Large intestine (tissue), 3 donors: ENCODE data around the gene ABCC1. TPM values are rescaled to one million over a fixed set of nuclear protein-coding genes. Genes with fewer than 3 reads are reported as not detected.
"Not testable (repeated sequence)": the region's sequence is repeated elsewhere in the genome, so short reads cannot be mapped to it uniquely, and the experiment has no call there.

Experiments used
- DNase-seq, 2 donors: peaks; one replicate each; pipeline versions ENCODE4 v3.0.0 to v3.0.0-alpha.2; 2013
- H3K27ac ChIP-seq: one replicate; pipeline ENCODE4 v1.5.1; 2013; ENCODE audit warnings: low read length
- H3K27me3 ChIP-seq: 2 replicates; pipeline ENCODE4 v1.6.1; 2013; ENCODE audit warnings: low read length; ENCODE audit not compliant: control insufficient read depth, insufficient read depth
- H3K36me3 ChIP-seq: 2 replicates; pipeline ENCODE4 v1.6.1; 2013; ENCODE audit warnings: low read length; ENCODE audit not compliant: control insufficient read depth, insufficient read depth
- H3K4me1 ChIP-seq: one replicate; pipeline ENCODE4 v1.6.1; 2013; ENCODE audit warnings: low read length; ENCODE audit not compliant: control insufficient read depth, insufficient read depth
- H3K4me3 ChIP-seq: one replicate; pipeline ENCODE4 v1.5.1; 2013; ENCODE audit warnings: low read length
- H3K9me3 ChIP-seq: one replicate; pipeline ENCODE4 v1.6.1; 2013; ENCODE audit warnings: mild to moderate bottlenecking, low read depth, low read length, moderate library complexity; ENCODE audit not compliant: control insufficient read depth
- WGBS: methylation state at CpG from one replicate; pipeline ENCODE4 v1.1.5; 2013; ENCODE audit warnings: low lambda C conversion rate; ENCODE audit not compliant: insufficient coverage; 5-methylcytosine and 5-hydroxymethylcytosine counted together
- polyA plus RNA-seq: library from polyadenylated mRNA; unstranded; fragments of 120-200 nt; gene quantifications from one replicate; pipeline ENCODE4 v1.2.1, GENCODE V29; 2013

The ABCC1 gene
- polyA plus RNA-seq, 1 donor = 10.6 TPM

DNA sequence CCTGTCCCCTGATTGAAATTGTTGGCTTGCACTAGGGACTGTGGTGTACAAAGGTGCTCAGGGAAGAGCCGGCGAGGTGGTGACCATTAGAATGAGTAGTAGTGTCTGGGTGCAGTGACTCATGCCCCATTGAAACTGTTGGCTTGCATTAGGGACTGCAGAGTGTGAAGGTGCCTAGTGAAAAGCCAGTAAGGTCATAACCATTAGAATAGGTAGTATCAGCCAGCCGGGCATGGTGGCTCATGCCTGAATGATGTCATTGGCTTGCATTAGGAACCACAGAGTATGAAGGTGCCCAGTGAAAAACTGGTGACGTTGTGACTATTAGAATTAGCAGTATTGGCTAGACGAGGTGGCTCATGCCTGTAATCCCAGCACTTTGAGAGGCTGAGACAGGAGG, 195.0 kb downstream of the ABCC1 start:
- Histone ChIP-seq H3K27me3 (no peaks in the 10 kb centered on the region), H3K9me3 (no peaks in the 10 kb centered on the region), H3K4me3 (no peak overlapping the region), H3K4me1 (no peaks in the 10 kb centered on the region), H3K27ac (no peak overlapping the region), H3K36me3 (peaks cover 17% of the 10 kb centered on the region)
- no CpG with 5 or more reads among the region's 5 CpGs for WGBS
- no peak for DNase-seq

DNA sequence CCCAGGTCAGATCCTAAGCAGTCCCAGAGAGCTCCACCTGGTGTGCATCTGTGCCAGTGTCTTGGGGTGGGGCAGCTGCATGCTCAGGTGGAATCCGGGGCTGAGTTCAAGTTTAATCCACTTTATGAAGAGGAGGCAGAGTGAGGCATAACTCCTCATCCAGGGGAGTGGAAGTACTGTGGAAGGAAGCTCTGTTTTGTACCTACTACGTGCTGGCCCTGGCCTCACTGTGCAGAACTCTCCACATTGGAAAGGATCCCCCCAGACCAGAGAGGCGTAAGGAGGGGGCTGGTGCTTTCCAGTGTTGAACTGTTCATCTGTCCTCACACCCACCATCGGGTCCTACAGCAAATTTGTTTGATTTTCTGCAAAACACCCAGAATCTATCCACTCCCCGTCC, 195.9 kb downstream of the ABCC1 start:
- WGBS = 60% methylated on average over 1 of the region's 5 CpGs
- H3K36me3 ChIP-seq = peaks cover 26% of the 10 kb centered on the region

DNA sequence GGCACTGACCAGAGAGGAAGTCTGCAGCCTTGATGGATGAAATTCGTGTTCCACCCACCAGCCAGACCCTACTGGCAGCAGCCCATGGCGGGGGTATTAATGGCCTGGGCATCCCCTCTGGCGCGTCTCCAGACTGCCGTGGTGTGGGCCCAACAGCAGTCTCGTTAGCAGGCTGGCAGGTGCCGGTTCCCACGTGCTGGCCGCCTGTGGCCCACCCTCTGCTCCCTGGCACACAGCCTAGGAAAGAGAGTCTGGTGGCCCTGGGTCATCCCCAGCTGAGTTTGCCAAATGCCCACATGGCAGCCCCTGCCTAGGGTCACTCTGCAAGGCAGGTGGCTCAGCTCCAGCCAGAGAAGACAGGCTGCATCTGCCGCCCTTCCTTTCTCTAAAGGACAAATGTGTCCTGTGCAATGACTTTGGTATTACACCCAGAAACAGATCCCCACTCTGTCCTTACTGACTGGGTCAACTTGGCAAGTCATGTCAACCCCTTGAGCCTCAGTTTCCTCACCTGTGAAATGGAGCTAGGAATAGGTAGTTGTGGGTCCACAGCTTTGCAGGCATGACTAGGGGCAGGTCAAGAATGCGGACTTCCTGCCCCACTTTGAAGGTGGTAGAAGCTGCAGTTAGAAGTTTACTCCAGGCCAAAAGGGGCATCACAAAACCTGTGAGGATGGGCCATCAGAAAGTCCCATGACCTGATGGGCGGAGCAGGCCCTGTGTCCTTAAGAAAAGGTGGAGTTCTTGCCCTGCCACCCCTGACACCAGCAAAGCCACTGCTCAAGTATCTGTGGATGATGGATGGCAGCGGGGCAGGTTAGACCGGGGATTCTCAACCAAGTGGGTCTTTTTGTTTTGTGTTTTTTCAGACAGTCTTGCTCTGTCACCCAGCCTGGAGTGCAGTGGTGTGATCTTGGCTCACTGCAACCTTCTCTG, 197.2 kb downstream of the ABCC1 start:
- Histone ChIP-seq H3K36me3 (peaks cover 27% of the 10 kb centered on the region), H3K9me3 (no peaks in the 10 kb centered on the region), H3K4me3 (no peak overlapping the region), H3K4me1 (no peaks in the 10 kb centered on the region), H3K27ac (no peak overlapping the region), H3K27me3 (no peaks in the 10 kb centered on the region)
- no CpG with 5 or more reads among the region's 14 CpGs for WGBS
- DNase-seq = no peak

More for the DNA sequence above, 195.9 kb downstream of the ABCC1 start:
- Histone ChIP-seq H3K27me3 (no peaks in the 10 kb centered on the region), H3K9me3 (no peaks in the 10 kb centered on the region), H3K4me1 (no peaks in the 10 kb centered on the region), H3K4me3 (no peak overlapping the region), H3K27ac (no peak overlapping the region)
- DNase-seq = no peak

DNA sequence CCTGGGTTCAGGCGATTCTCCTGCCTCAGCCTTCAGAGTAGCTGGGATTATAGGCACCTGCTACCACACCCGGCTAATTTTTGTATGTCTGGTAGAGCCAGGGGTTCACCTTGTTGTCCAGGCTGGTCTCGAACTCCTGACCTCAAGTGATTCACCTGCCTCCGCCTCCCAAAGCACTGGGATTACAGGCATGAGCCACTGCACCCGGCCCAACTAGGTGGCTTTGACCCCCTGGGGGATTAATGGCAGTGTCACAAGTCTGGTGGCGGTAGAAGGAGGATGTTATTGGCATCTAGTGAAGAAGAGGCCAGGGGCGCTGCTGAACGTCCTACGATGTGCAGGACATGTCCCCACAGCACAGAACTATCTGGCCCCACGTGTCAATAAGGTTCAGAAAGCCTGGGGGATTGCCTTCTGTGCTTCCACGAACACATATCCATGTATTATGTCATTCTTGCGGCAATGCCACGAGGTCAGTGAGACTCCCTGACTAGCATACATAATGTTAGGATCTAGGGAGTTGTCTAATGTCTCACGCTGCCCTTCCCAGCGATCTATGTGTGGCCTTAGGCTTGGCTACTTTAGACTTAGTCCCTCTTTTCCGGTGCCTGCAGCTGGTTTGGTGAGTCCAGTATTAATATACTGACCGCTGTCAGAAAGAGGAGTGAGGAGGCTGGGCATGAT, 198.0 kb downstream of the ABCC1 start:
- no CpG with 5 or more reads among the region's 17 CpGs for WGBS
- no peak for DNase-seq
- no peak overlapping the region for H3K4me3 ChIP-seq
- no peaks in the 10 kb centered on the region for H3K4me1 ChIP-seq
- H3K9me3 ChIP-seq = no peaks in the 10 kb centered on the region
- no peaks in the 10 kb centered on the region for H3K27me3 ChIP-seq
- H3K27ac ChIP-seq = no peak overlapping the region
- peaks cover 31% of the 10 kb centered on the region for H3K36me3 ChIP-seq

DNA sequence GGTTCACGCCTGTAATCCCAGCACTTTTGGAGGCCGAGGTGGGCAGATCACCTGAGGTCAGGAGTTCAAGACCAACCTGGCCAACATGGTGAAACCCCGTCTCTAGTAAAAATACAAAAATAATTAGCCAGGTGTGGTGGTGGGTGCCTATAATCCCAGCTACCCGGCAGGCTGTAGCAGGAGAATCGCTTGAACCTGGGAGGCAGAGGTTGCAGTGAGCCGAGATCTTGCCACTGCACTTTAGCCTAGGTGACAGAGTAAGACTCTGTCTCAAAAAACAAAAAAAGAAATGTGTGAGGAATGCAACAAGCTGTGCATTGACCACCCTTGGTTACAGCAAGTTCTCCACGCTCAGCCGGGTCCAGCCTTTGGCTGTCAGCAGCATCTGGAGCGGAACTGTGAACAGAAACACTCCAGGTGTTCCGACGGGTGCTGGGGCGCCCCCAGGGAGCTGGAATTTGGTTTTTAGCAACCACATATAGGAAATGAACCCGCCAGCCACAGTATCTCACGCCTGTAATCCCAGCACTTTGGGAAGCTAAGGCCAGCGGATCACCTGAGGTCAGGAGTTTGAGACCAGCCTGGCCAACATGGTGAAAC, 198.7 kb downstream of the ABCC1 start:
- not testable (repeated sequence) for H3K4me3 ChIP-seq, DNase-seq, H3K9me3 ChIP-seq, H3K27ac ChIP-seq, H3K27me3 ChIP-seq, H3K4me1 ChIP-seq
- peaks cover 32% of the 10 kb centered on the region for H3K36me3 ChIP-seq
- no CpG with 5 or more reads among the region's 15 CpGs for WGBS

DNA sequence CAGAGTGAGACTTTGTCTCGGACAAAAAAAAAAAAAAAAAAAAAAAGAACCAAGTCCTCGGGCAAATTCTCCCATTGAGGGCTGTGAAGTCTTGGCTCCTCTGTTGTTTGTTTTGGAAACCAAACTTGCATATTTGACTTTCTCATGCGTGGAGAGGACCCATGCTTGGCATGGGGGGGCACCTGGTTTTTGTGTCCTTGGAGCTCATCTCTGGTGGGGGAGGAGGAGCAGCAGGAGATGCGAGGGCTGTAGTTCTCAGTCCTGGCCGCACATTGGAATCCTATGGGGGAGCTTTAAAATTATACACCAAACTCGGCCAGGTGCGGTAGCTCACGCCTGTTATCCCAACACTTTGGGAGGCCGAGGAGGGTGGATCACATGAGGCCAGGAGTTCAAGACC, 199.3 kb downstream of the ABCC1 start:
- WGBS = no CpG with 5 or more reads among the region's 9 CpGs
- Histone ChIP-seq H3K4me3 (no peak overlapping the region), H3K27ac (no peak overlapping the region), H3K4me1 (no peaks in the 10 kb centered on the region), H3K27me3 (no peaks in the 10 kb centered on the region), H3K36me3 (peaks cover 35% of the 10 kb centered on the region), H3K9me3 (no peaks in the 10 kb centered on the region)
- DNase-seq = no peak

DNA sequence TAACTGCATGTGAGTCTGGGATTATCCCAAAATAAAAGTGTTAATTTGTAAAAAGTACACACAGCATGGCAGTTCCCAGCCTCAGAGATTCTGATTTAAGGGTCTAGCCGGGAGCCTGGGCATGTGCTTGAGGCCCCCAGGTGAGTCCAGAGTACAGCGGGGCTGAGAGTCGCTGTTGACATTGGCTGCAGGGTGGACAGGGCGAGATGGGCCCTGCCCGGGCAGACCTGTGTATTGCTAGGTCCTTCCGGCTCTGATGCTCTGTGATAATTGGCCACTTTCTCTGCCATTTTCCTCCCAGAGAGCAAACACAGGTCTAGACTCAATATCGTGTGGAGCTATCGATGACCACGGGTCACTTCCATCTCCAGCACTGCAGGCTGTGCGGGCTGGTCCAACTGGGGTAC, 200.3 kb downstream of the ABCC1 start:
- Histone ChIP-seq H3K27ac (peak overlapping the region; percentile 48), H3K36me3 (peaks cover 37% of the 10 kb centered on the region), H3K27me3 (no peaks in the 10 kb centered on the region), H3K4me3 (no peak overlapping the region), H3K4me1 (no peaks in the 10 kb centered on the region), H3K9me3 (no peaks in the 10 kb centered on the region)
- DNase-seq = no peak
- WGBS = no CpG with 5 or more reads among the region's 10 CpGs

DNA sequence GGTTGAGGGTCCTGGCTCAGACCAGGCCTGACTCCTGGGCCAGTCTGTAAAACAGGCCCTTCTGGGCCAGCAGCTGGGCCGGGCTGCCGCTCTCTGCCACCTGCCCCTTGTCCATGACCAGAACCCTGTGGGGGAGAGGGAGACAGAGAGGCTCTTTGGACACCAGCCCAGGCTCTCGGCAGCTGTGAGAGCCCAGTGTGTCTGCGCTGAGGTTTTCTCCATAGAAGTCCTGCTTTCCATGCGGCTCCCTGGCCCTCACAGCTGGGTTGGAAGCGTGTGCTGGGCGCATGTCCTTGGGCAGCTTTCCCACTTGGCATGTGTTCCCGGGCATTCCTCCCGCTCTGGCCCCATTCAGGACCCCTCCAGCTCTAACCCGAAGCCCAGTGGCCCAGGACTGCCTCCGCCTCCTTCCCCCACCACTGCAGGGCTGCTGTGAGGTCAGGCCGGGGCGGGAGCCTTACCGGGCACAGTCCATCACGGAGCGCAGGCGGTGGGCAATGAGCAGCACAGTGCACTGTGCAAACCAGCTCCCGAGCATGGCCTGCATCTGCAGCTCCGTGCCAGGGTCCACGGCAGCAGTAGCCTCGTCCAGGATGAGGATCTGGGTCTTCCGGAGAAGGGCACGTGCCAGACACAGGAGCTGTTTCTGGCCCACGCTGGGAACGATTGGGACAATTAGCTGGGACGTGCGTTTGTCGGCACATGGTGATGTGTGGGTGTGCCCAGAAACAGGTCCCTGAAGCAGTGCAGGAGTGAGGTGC, 200.9 kb downstream of the ABCC1 start:
- Histone ChIP-seq H3K4me3 (no peak overlapping the region), H3K4me1 (no peaks in the 10 kb centered on the region), H3K27me3 (no peaks in the 10 kb centered on the region), H3K9me3 (no peaks in the 10 kb centered on the region), H3K27ac (peak overlapping the region; percentile 48), H3K36me3 (peaks cover 40% of the 10 kb centered on the region)
- peak; percentile 33 to 56 for DNase-seq
- no CpG with 5 or more reads among the region's 28 CpGs for WGBS

DNA sequence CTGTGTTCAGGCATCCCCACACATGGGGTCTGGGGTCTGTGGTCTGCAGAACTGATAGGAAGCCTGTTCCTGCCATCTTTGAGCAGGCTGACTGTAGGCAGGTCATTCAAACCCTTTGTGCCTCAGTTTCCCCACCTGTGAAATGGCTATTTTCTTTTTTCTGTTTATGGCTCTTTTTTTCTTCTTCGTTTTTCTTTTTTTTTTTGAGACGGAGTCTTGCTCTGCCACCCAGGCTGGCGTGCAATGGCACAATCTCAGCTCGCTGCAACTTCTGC, 201.4 kb downstream of the ABCC1 start:
- peaks cover 45% of the 10 kb centered on the region for H3K36me3 ChIP-seq
- H3K4me1 ChIP-seq = no peaks in the 10 kb centered on the region
- H3K9me3 ChIP-seq = no peaks in the 10 kb centered on the region
- WGBS = 100% methylated on average over 1 of the region's 4 CpGs
- H3K4me3 ChIP-seq = no peak overlapping the region
- DNase-seq = no peak
- H3K27ac ChIP-seq = no peak overlapping the region
- H3K27me3 ChIP-seq = no peaks in the 10 kb centered on the region

DNA sequence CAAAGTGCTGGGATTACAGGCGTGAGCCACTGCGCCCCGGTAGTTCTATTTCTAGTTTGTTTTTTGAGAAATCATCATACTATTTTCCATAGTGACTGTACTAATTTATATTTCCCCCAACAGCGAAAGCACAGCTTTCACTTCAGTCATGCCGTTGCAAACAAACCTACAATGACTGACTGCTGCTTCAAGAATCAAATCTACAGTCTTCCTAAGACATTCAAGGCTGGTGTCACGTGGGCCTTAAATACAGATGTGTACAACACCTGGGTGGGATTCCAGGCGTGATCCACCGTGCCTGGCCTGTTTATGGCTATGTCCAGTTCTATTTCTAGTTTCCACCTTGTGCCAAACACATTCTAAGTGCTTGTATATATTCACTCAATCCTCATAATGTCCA, 201.9 kb downstream of the ABCC1 start:
- Histone ChIP-seq H3K4me1 (no peaks in the 10 kb centered on the region), H3K36me3 (peaks cover 49% of the 10 kb centered on the region), H3K4me3 (no peak overlapping the region), H3K27me3 (no peaks in the 10 kb centered on the region), H3K9me3 (no peaks in the 10 kb centered on the region), H3K27ac (no peak overlapping the region)
- 100% methylated on average over 2 of the region's 8 CpGs for WGBS
- DNase-seq = no peak
